Upper lobe of right lung (tissue), 1 donor: Measurements from ENCODE around the gene ARRDC3. TPM values are rescaled to one million over a fixed set of nuclear protein-coding genes. Genes with fewer than 3 reads are reported as not detected.

ENCODE experiments used
- ATAC-seq: fragments of 200-7000 bp; cut with Tn5 transposase; one replicate; pipeline ENCODE4 v1.9.1; 2020; ENCODE audit warnings: mild to moderate bottlenecking, moderate library complexity
- DNase-seq: peaks from one replicate; pipeline ENCODE4 v3.0.0-alpha.2; 2020
- H3K27ac ChIP-seq: fragments of 200-600 bp; one replicate; pipeline ENCODE4 v1.8.0; 2022
- H3K27me3 ChIP-seq: fragments of 200-600 bp; one replicate; pipeline ENCODE4 v1.8.0; 2022; ENCODE audit warnings: mild to moderate bottlenecking
- H3K36me3 ChIP-seq: fragments of 200-600 bp; one replicate; pipeline ENCODE4 v1.8.0; 2022
- H3K4me1 ChIP-seq: fragments of 200-600 bp; one replicate; pipeline ENCODE4 v1.8.0; 2022
- H3K4me3 ChIP-seq: fragments of 200-600 bp; one replicate; pipeline ENCODE4 v1.8.0; 2022; ENCODE audit warnings: mild to moderate bottlenecking
- H3K9me3 ChIP-seq: fragments of 200-600 bp; one replicate; pipeline ENCODE4 v1.8.0; 2022
- CTCF ChIP-seq: fragments of 200-600 bp; IDR thresholded peaks from one replicate; pipeline ENCODE4 v1.8.0; 2022; ENCODE audit warnings: antibody characterized with exemption
- intact Hi-C: fragments of 100-400 bp; cut with DNase I; formaldehyde crosslinking; loops from one replicate; pipeline ENCODE4 v1.11.0; 2022
- total RNA-seq: library from RNA; stranded (reverse); fragmentation: NEBNext Ultra II Directional; extraction: Animal tissue kit (Norgen Biotek cat#: 25700); gene quantifications from one replicate; pipeline ENCODE4 v1.2.1, GENCODE V29; 2021
- donor health status: DM: no; HTN: yes; CAD: no; lungs with severe emphysema.

Gene ARRDC3
- total RNA-seq, 1 donor from 2014 or later: 103 TPM

DNA sequence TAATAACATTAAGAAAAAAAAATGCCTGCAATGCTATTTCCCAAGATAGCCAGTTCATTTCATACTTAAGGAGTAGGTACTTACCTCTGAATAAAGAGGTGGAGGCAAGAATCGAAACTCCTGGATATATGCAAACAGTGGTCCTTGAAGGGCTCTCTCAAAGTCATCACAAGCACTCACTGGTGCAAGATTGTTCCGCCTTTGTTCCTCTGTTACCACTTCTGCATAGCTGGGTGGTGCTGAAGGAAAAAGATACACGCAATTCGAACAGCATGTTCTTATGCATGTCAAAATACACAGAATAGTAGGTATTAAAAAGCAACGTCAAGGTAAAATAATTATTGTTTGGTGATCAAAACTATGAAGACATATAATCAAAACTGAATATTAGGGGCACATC is 9.5 kb downstream of the ARRDC3 start:
- no peak for DNase-seq
- H3K4me1 ChIP-seq: peaks cover 60% of the 10 kb centered on the region
- intact Hi-C loops: no loop called here

DNA sequence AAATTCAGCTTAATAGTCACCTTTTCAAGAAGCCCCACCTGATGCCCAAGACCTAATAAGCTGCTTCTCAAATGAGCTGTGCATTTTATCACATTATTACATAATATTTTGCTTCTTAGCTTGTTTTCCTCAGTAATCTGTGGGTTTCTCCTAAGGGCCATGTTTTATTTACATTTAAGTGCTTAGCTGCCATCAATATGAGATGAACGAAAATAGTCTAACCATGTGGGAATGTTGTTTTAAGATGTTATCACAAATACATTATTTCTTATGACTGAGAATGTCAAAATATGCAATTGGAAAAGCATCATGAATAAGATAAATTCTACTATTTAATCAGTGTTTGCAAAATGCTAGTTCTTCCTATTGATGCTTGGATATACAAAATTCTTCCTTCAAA is 10.1 kb downstream of the ARRDC3 start:
- intact Hi-C loops: no loop called here
- no peak for TF ChIP-seq CTCF
- DNase-seq: no peak
- Histone ChIP-seq H3K4me3 (no peak overlapping the region), H3K4me1 (peaks cover 54% of the 10 kb centered on the region), H3K9me3 (no peaks in the 10 kb centered on the region), H3K27ac (peak overlapping the region; percentile 58), H3K36me3 (peaks cover 99% of the 10 kb centered on the region), H3K27me3 (no peaks in the 10 kb centered on the region)
- ATAC-seq: no peak

More for the DNA sequence above, 9.5 kb downstream of the ARRDC3 start:
- Histone ChIP-seq H3K4me3 (no peak overlapping the region), H3K9me3 (no peaks in the 10 kb centered on the region), H3K27me3 (no peaks in the 10 kb centered on the region), H3K36me3 (peaks cover 98% of the 10 kb centered on the region), H3K27ac (peak overlapping the region; percentile 52)
- TF ChIP-seq CTCF: no peak
- peak; percentile 99 for ATAC-seq

- H3K9me3 ChIP-seq: no peaks in the 10 kb centered on the region
- H3K27me3 ChIP-seq: no peaks in the 10 kb centered on the region
- DNase-seq (no peak), ATAC-seq (no peak)
- H3K36me3 ChIP-seq: peaks cover 74% of the 10 kb centered on the region
- no peak overlapping the region for H3K27ac ChIP-seq
- intact Hi-C loops: no loop called here
- peaks cover 32% of the 10 kb centered on the region for H3K4me1 ChIP-seq
- no peak overlapping the region for H3K4me3 ChIP-seq
- no peak for TF ChIP-seq CTCF
These were observed 13.6 kb downstream of the ARRDC3 start for GRCh38 chr5:91369480-91369879.

DNA sequence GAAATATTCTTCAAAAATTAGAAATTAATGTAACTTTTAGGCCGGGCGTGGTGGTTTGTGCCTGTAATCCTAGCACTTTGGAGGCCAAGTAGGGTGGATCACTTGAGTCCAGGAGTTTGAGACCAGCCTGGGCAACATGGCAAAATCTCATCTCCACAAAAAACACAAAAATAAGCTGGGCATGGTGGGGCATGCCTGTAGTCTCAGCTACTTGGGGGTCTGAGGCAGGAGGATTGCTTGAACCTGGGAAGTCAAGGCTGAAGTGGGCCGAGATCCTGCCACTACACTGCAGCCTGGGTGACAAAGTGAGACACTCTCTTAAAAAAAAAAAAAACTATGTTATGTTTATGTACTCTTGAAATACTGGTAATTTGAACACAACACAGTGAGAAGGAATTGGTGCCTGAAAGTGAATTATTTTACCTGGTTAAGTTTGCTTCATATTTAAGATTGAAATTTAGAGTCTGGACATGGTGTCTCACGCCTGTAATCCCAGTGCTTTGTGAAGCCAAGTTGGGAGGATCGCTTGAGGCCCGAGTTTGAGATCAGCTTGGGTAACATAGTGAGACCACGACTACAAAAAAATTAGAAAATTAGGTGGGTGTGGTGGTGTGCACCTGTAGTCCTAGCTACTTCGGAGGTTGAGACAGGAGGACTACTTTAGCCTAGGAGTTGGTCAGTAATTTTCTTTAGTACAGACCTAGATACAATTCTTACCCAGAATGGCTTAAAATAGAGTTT is 15.0 kb downstream of the ARRDC3 start:
- H3K9me3 ChIP-seq: no peaks in the 10 kb centered on the region
- H3K36me3 ChIP-seq: peaks cover 60% of the 10 kb centered on the region
- no peak overlapping the region for H3K27ac ChIP-seq
- ATAC-seq: no peak
- H3K4me3 ChIP-seq: no peak overlapping the region
- H3K27me3 ChIP-seq: no peaks in the 10 kb centered on the region
- no peak for DNase-seq
- TF ChIP-seq CTCF: no peak
- intact Hi-C loops: no loop called here
- peaks cover 19% of the 10 kb centered on the region for H3K4me1 ChIP-seq

GRCh38 chr5:91367344-91367743 is 15.8 kb downstream of the ARRDC3 start:
- Histone ChIP-seq H3K4me3 (no peak overlapping the region), H3K36me3 (peaks cover 53% of the 10 kb centered on the region), H3K27me3 (no peaks in the 10 kb centered on the region), H3K27ac (no peak overlapping the region), H3K9me3 (no peaks in the 10 kb centered on the region), H3K4me1 (peaks cover 12% of the 10 kb centered on the region)
- no peak for DNase-seq
- intact Hi-C loops: no loop called here
- no peak for ATAC-seq
- TF ChIP-seq CTCF: no peak
